DND-41 (cell line): Measurements from ENCODE around the gene AHRR.

Source experiments
- ATAC-seq: fragments of 200-7000 bp; cut with Tn5 transposase; 3 replicates; pipeline ENCODE4 v1.9.1; 2021; ENCODE audit warnings: low read depth; ENCODE audit not compliant: insufficient read depth
- DNase-seq: peaks from one replicate; pipeline ENCODE4 v3.0.0-alpha.2; 2020
- H2AFZ ChIP-seq: 2 replicates; pipeline ENCODE4 v1.6.0; 2012; ENCODE audit warnings: low read depth, low read length
- H3K27ac ChIP-seq: 2 replicates; pipeline ENCODE4 v1.5.1; 2012; ENCODE audit warnings: low read length, inconsistent platforms
- H3K27me3 ChIP-seq: fragments of 200-600 bp; sonication (generic); 2 replicates; pipeline ENCODE4 v1.6.0; 2012; ENCODE audit warnings: low read length, mild to moderate bottlenecking, inconsistent platforms; ENCODE audit not compliant: insufficient read depth, poor library complexity
- H3K36me3 ChIP-seq: 2 replicates; pipeline ENCODE4 v1.5.1; 2012; ENCODE audit warnings: low read length, inconsistent platforms; ENCODE audit not compliant: insufficient read depth
- H3K4me1 ChIP-seq: 2 replicates; pipeline ENCODE4 v1.5.1; 2012; ENCODE audit warnings: mild to moderate bottlenecking, low read length; ENCODE audit not compliant: insufficient read depth
- H3K4me2 ChIP-seq: 2 replicates; pipeline ENCODE4 v1.6.0; 2012; ENCODE audit warnings: mild to moderate bottlenecking, moderate library complexity, low read length, inconsistent platforms; ENCODE audit not compliant: insufficient read depth
- H3K4me3 ChIP-seq, 2 experiments: fragments of 200-600 bp in 1 of 2; shearing (Covaris generic) in 1 of 2; 2 replicates each; pipeline ENCODE4 v1.5.1; 2012 to 2016; ENCODE audit warnings: inconsistent platforms in 2 of 2, low read length in 2 of 2, mild to moderate bottlenecking in 2 of 2, low read depth in 1 of 2, moderate library complexity in 1 of 2
- H3K79me2 ChIP-seq: 2 replicates; pipeline ENCODE4 v1.6.0; 2012; ENCODE audit warnings: low read length, inconsistent platforms; ENCODE audit not compliant: insufficient read depth
- H3K9ac ChIP-seq: 2 replicates; pipeline ENCODE4 v1.6.0; 2012; ENCODE audit warnings: low read depth, mild to moderate bottlenecking, inconsistent platforms, low read length, moderate library complexity
- H3K9me3 ChIP-seq: 2 replicates; pipeline ENCODE4 v1.5.1; 2012; ENCODE audit warnings: low read length, moderate library complexity, mild to moderate bottlenecking, inconsistent platforms; ENCODE audit not compliant: insufficient read depth, severe bottlenecking
- H4K20me1 ChIP-seq: 2 replicates; pipeline ENCODE4 v1.6.0; 2012; ENCODE audit warnings: low read length; ENCODE audit not compliant: insufficient read depth
- CTCF ChIP-seq: IDR thresholded peaks from 2 replicates; pipeline ENCODE4 v1.5.1; 2012; ENCODE audit warnings: borderline replicate concordance, low read length, moderate library complexity, mild to moderate bottlenecking; ENCODE audit not compliant: poor library complexity, severe bottlenecking; ENCODE audit errors: extremely low read depth
- EZH2 ChIP-seq: IDR thresholded peaks from 3 replicates; pipeline ENCODE4 v1.6.1; 2012; ENCODE audit warnings: borderline replicate concordance, low read depth, mild to moderate bottlenecking, moderate library complexity, low read length, inconsistent platforms; ENCODE audit not compliant: severe bottlenecking

The AHRR gene

GRCh38 chr5:355958-356357 is 34.4 kb downstream of the AHRR start:
- Histone ChIP-seq H3K4me1 (no peaks in the 10 kb centered on the region), H3K4me2 (no peak overlapping the region), H3K36me3 (no peaks in the 10 kb centered on the region), H2AFZ (no peak overlapping the region), H4K20me1 (no peaks in the 10 kb centered on the region), H3K4me3 (no peak overlapping the region), H3K9ac (no peak overlapping the region), H3K9me3 (no peaks in the 10 kb centered on the region), H3K27ac (no peak overlapping the region), H3K27me3 (no peaks in the 10 kb centered on the region), H3K79me2 (no peaks in the 10 kb centered on the region)
- DNase-seq, result no peak
- no peak for ATAC-seq
- no peak for TF ChIP-seq CTCF
- TF ChIP-seq EZH2, result no peak

GRCh38 chr5:359301-359897 is 37.9 kb downstream of the AHRR start:
- Histone ChIP-seq H3K9ac (no peak overlapping the region), H2AFZ (no peak overlapping the region), H3K36me3 (no peaks in the 10 kb centered on the region), H3K4me1 (no peaks in the 10 kb centered on the region), H3K79me2 (no peaks in the 10 kb centered on the region), H3K27me3 (no peaks in the 10 kb centered on the region), H3K9me3 (peaks cover 3% of the 10 kb centered on the region), H3K4me3 (no peak overlapping the region), H3K4me2 (no peak overlapping the region), H4K20me1 (no peaks in the 10 kb centered on the region), H3K27ac (no peak overlapping the region)
- DNase-seq (no peak), ATAC-seq (no peak)
- TF ChIP-seq CTCF (no peak), EZH2 (no peak)

- Histone ChIP-seq H3K36me3 (no peaks in the 10 kb centered on the region), H3K4me3 (no peak overlapping the region), H3K79me2 (no peaks in the 10 kb centered on the region), H4K20me1 (no peaks in the 10 kb centered on the region), H3K9ac (no peak overlapping the region), H3K4me2 (no peak overlapping the region), H3K9me3 (peaks cover 3% of the 10 kb centered on the region), H3K4me1 (no peaks in the 10 kb centered on the region), H3K27me3 (no peaks in the 10 kb centered on the region), H2AFZ (no peak overlapping the region), H3K27ac (no peak overlapping the region)
- ATAC-seq (no peak), DNase-seq (no peak)
- TF ChIP-seq EZH2 (no peak), CTCF (no peak)
Measured at GRCh38 chr5:360257-361027, 38.9 kb downstream of the AHRR start.
